ENCODE data around the gene SLC39A7. TPM values are rescaled to one million over a fixed set of nuclear protein-coding genes. Genes with fewer than 3 reads are reported as not detected.

The SLC39A7 gene
- total and polyA plus RNA-seq, 2 of the 13 experiments (the other 11 are each of a cell fraction or from before 2014, with no cell fraction given) = 142 to 229 TPM

GRCh38 chr6:33204415-33205190 lies 3.9 kb downstream of the SLC39A7 start, which contains the start of gene HSD17B8 (continued):
- TF ChIP-seq ZNF576 (CRISPR knock-in tag; IDR thresholded peaks at IDR 0.05) (peak; percentile 62; the same call in 1 of the 2 replicates), KAT7 (CRISPR knock-in tag; IDR thresholded peaks at IDR 0.05; ENCODE audit: borderline replicate concordance) (no peak; the same call in 1 of the 2 replicates), E2F2 (CRISPR knock-in tag; IDR thresholded peaks at IDR 0.05; ENCODE audit: borderline replicate concordance) (0 out of 2 replicates have a peak, but pooled peaks have one; percentile 42), ZNF7 (CRISPR knock-in tag; IDR thresholded peaks at IDR 0.05) (no peak), ATF2 (CRISPR knock-in tag; IDR thresholded peaks at IDR 0.05) (peak; percentile 63; the same call in 1 of the 2 replicates), ZNF496 (CRISPR knock-in tag; IDR thresholded peaks at IDR 0.05; ENCODE audit: insufficient replicate concordance) (no peak), ZNF136 (CRISPR knock-in tag; IDR thresholded peaks at IDR 0.05; ENCODE audit: low read depth) (peak; percentile 74; the same call in 1 of the 2 replicates), NFKB2 (CRISPR knock-in tag; IDR thresholded peaks at IDR 0.05; ENCODE audit: borderline replicate concordance) (peak; percentile 79; the same call in 1 of the 2 replicates), TMF1 (CRISPR knock-in tag; IDR thresholded peaks at IDR 0.05; ENCODE audit: low read depth) (peak; percentile 61; the same call in 1 of the 2 replicates), ZNF792 (CRISPR knock-in tag; IDR thresholded peaks at IDR 0.05) (no peak), CENPX (CRISPR knock-in tag; IDR thresholded peaks at IDR 0.05) (no peak), ZNF329 (CRISPR knock-in tag; IDR thresholded peaks at IDR 0.05; ENCODE audit: low read depth) (no peak), ZFP36L1 (CRISPR knock-in tag; IDR thresholded peaks at IDR 0.05) (peak; percentile 67; the same call in 1 of the 2 replicates), ZSCAN5A (CRISPR knock-in tag; IDR thresholded peaks at IDR 0.05; ENCODE audit: borderline replicate concordance) (0 out of 2 replicates have a peak, but pooled peaks have one; percentile 54), ZBTB7B (CRISPR knock-in tag; IDR thresholded peaks at IDR 0.05) (peak; percentile 43), ZNF737 (CRISPR knock-in tag; IDR thresholded peaks at IDR 0.05; ENCODE audit: borderline replicate concordance) (peak; percentile 33; the same call in 1 of the 2 replicates), ZHX2 (IDR thresholded peaks at IDR 0.05; ENCODE audit: low read depth) (peak; percentile 39), ZHX2 (CRISPR knock-in tag; IDR thresholded peaks at IDR 0.05; ENCODE audit: borderline replicate concordance) (0 out of 2 replicates have a peak, but pooled peaks have one; percentile 75)
